ENCODE measurements around the gene ABCC6.
"Not testable (repeated sequence)": the region's sequence is repeated elsewhere in the genome, so short reads cannot be mapped to it uniquely, and the experiment has no call there.

- TF ChIP-seq POLR2A, CTCF (IDR thresholded peaks at IDR 0.05): not testable (repeated sequence)
Measured at GRCh38 chr16:16208461-16208860, 14.8 kb downstream of the ABCC6 start.
